ENCODE data around the gene ADAM17. TPM values are rescaled to one million over a fixed set of nuclear protein-coding genes. Genes with fewer than 3 reads are reported as not detected.
A peak's percentile ranks its signal among the peaks of the same experiment; 100 is the strongest.

ADAM17 gene
- total and polyA plus RNA-seq, 2 of the 13 experiments (the other 11 are each of a cell fraction or from before 2014, with no cell fraction given), result 6.5 to 33.4 TPM

GRCh38 chr2:9578467-9579235, 23.0 kb upstream of the ADAM17 start (continued):
- TF ChIP-seq HOMEZ (CRISPR knock-in tag; IDR thresholded peaks at IDR 0.05; ENCODE audit: low read depth), result no peak
- TF ChIP-seq TRAFD1 (CRISPR knock-in tag; IDR thresholded peaks at IDR 0.05; ENCODE audit: borderline replicate concordance), result no peak
- peak; percentile 37; the same call in 1 of the 2 replicates for TF ChIP-seq HDAC2 (CRISPR knock-in tag; IDR thresholded peaks at IDR 0.05)
- TF ChIP-seq ZNF274 (CRISPR knock-in tag; IDR thresholded peaks at IDR 0.05), result no peak
- TF ChIP-seq ZNF121 (CRISPR knock-in tag; IDR thresholded peaks at IDR 0.05), result no peak
- TF ChIP-seq IKZF4 (CRISPR knock-in tag; IDR thresholded peaks at IDR 0.05; ENCODE audit: borderline replicate concordance, low read depth, not compliant biosample characterization), result no peak
- TF ChIP-seq CERS6 (CRISPR knock-in tag; IDR thresholded peaks at IDR 0.05), result no peak
- TF ChIP-seq PATZ1 (CRISPR knock-in tag; IDR thresholded peaks at IDR 0.05), result 0 out of 2 replicates have a peak, but pooled peaks have one; percentile 10
- no peak for TF ChIP-seq ZNF781 (CRISPR knock-in tag; IDR thresholded peaks at IDR 0.05; ENCODE audit: borderline replicate concordance, not compliant biosample characterization)
- TF ChIP-seq ISL2 (CRISPR knock-in tag; IDR thresholded peaks at IDR 0.05), result no peak
- no peak for TF ChIP-seq FIP1L1 (IDR thresholded peaks at IDR 0.05; ENCODE audit: borderline replicate concordance, insufficient read depth, low read depth, low read length)
- TF ChIP-seq SRSF1 (optimal IDR thresholded peaks at IDR 0.05; ENCODE audit: low read depth, low read length), result no peak
- TF ChIP-seq KAT2B (IDR thresholded peaks at IDR 0.05; ENCODE audit: borderline replicate concordance, low read depth, low read length), result no peak
- no peak for TF ChIP-seq ZNF609 (CRISPR knock-in tag; IDR thresholded peaks at IDR 0.05; ENCODE audit: borderline replicate concordance)
- TF ChIP-seq IRF2 (CRISPR knock-in tag; IDR thresholded peaks at IDR 0.05), result no peak
- no peak for TF ChIP-seq ZNF879 (CRISPR knock-in tag; IDR thresholded peaks at IDR 0.05)
- no peak for TF ChIP-seq ZNF317 (CRISPR knock-in tag; IDR thresholded peaks at IDR 0.05)
